ENCODE data around the gene CACNA2D4. TPM values are rescaled to one million over a fixed set of nuclear protein-coding genes. Genes with fewer than 3 reads are reported as not detected.

Gene CACNA2D4
- total and polyA plus RNA-seq, 5 donors: 1.0 to 3.0 (median 1.4) TPM

GRCh38 chr12:1848745-1849144 is 69.7 kb downstream of the CACNA2D4 start:
- DNase-seq (no peak), ATAC-seq (no peak)
- 69% methylated on average over 6 of the region's 6 CpGs for WGBS
- no peak overlapping the region for H3K4me3 ChIP-seq (ENCODE audit: low read length)
- intact Hi-C loops (cut with DNase I): no loop called here
- no peaks in the 10 kb centered on the region for H3K9me3 ChIP-seq (ENCODE audit: control insufficient read depth, low read length)
- H3K27ac ChIP-seq (ENCODE audit: low read length): no peak overlapping the region
- no peaks in the 10 kb centered on the region for H3K27me3 ChIP-seq (ENCODE audit: control insufficient read depth, insufficient read depth)
- H3K4me1 ChIP-seq (ENCODE audit: control insufficient read depth, insufficient read depth, low read length): no peaks in the 10 kb centered on the region

- no peak for DNase-seq
- Histone ChIP-seq H3K4me3 (ENCODE audit: low read length) (no peak overlapping the region), H3K4me1 (ENCODE audit: control insufficient read depth, insufficient read depth, low read length) (no peaks in the 10 kb centered on the region), H3K27ac (ENCODE audit: low read length) (no peak overlapping the region), H3K27me3 (ENCODE audit: control insufficient read depth, insufficient read depth) (no peaks in the 10 kb centered on the region), H3K9me3 (ENCODE audit: control insufficient read depth, low read length) (no peaks in the 10 kb centered on the region)
- intact Hi-C loops (cut with DNase I): no loop called here
- WGBS: 66% methylated on average over 10 of the region's 10 CpGs
- no peak for ATAC-seq
Observed at GRCh38 chr12:1848146-1848545, 70.3 kb downstream of the CACNA2D4 start.

DNA sequence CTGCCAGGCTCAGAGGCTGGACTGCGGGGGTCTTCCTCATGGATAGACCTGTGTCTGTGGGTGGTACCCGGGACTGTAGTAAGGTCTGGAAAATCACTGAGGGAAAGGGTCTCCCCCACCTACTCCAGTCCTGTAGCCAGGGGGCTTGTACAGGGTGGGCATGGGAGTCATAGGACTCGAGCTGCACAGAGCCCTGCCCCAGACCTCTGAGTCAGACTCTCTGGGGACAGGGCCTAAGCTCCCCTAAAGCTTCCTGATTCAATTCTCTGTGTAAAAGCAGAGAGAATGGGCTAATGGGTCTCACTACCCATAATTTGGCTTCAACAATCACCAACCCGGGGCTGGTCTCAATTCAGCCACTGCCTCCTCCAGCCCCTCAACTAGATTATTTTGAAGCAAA is 71.0 kb downstream of the CACNA2D4 start:
- WGBS: 61% methylated on average over 4 of the region's 4 CpGs
- intact Hi-C loops (cut with DNase I): no loop called here
- Histone ChIP-seq H3K27me3 (ENCODE audit: control insufficient read depth, insufficient read depth) (no peaks in the 10 kb centered on the region), H3K4me3 (ENCODE audit: low read length) (no peak overlapping the region), H3K4me1 (ENCODE audit: control insufficient read depth, insufficient read depth, low read length) (no peaks in the 10 kb centered on the region), H3K9me3 (ENCODE audit: control insufficient read depth, low read length) (no peaks in the 10 kb centered on the region), H3K27ac (ENCODE audit: low read length) (no peak overlapping the region)
- DNase-seq (no peak), ATAC-seq (no peak)

- Histone ChIP-seq H3K4me1 (ENCODE audit: control insufficient read depth, insufficient read depth, low read length) (no peaks in the 10 kb centered on the region), H3K9me3 (ENCODE audit: control insufficient read depth, low read length) (no peaks in the 10 kb centered on the region), H3K27ac (ENCODE audit: low read length) (no peak overlapping the region), H3K4me3 (ENCODE audit: low read length) (no peak overlapping the region), H3K27me3 (ENCODE audit: control insufficient read depth, insufficient read depth) (no peaks in the 10 kb centered on the region)
- intact Hi-C loops (cut with DNase I): no loop called here
- DNase-seq (no peak), ATAC-seq (no peak)
- 82% methylated on average over 24 of the region's 24 CpGs for WGBS
Observed at GRCh38 chr12:1846421-1847405, 71.7 kb downstream of the CACNA2D4 start.

GRCh38 chr12:1845886-1846285 is 72.6 kb downstream of the CACNA2D4 start:
- no peaks in the 10 kb centered on the region for H3K9me3 ChIP-seq (ENCODE audit: control insufficient read depth, low read length)
- DNase-seq: no peak

GRCh38 chr12:1845427-1845826 is 73.0 kb downstream of the CACNA2D4 start:
- ATAC-seq: no peak
- H3K4me1 ChIP-seq (ENCODE audit: control insufficient read depth, insufficient read depth, low read length): no peaks in the 10 kb centered on the region
- no peak overlapping the region for H3K4me3 ChIP-seq (ENCODE audit: low read length)
- H3K27ac ChIP-seq (ENCODE audit: low read length): no peak overlapping the region
- 85% methylated on average over 14 of the region's 14 CpGs for WGBS
- H3K27me3 ChIP-seq (ENCODE audit: control insufficient read depth, insufficient read depth): no peaks in the 10 kb centered on the region
- H3K9me3 ChIP-seq (ENCODE audit: control insufficient read depth, low read length): no peaks in the 10 kb centered on the region
- no peak for DNase-seq
- intact Hi-C loops (cut with DNase I): no loop called here

More at GRCh38 chr12:1845886-1846285, 72.6 kb downstream of the CACNA2D4 start:
- no peaks in the 10 kb centered on the region for H3K4me1 ChIP-seq (ENCODE audit: control insufficient read depth, insufficient read depth, low read length)
- intact Hi-C loops (cut with DNase I): no loop called here
- ATAC-seq: no peak
- no peak overlapping the region for H3K4me3 ChIP-seq (ENCODE audit: low read length)
- H3K27me3 ChIP-seq (ENCODE audit: control insufficient read depth, insufficient read depth): no peaks in the 10 kb centered on the region
- 89% methylated on average over 5 of the region's 5 CpGs for WGBS
- H3K27ac ChIP-seq (ENCODE audit: low read length): no peak overlapping the region

DNA sequence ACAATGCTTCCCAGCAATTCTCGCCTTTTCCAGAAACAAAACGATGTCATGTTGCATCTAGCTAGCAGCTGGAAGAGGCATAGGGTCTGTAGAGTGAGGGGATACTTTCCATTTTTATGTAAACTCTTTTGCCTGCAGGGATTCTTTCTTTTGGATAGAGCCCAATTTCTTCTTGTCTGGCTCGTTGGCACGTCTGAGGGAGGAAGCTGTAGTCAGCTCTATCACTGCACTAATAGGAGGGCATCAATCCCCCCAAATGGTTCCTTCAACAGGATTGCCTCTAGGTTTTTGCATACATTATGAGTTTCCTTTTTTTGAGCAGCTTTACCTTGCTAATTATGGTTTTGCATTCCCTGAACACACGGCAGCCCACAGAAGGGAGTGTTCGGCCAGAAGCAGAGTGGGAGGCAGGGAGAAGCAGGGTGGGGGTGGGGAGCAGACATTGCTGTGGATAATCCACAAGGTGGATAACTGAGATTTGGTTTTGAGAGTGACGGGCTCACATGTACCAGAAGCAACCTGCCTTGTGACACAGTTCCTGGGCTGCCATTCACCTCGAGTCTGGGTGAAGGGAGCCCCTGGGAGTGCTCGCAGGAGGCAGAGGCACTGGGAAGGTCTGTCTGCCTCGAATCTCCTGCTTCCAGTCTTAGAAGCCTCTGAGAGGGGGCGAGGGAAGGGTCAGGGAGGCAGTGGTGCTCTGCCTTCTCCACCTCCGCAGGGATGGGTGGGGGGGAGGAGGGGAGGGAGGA is 73.6 kb downstream of the CACNA2D4 start:
- WGBS: 41% methylated on average over 12 of the region's 12 CpGs
- DNase-seq (no peak), ATAC-seq (no peak)
- no peak overlapping the region for H3K27ac ChIP-seq (ENCODE audit: low read length)
- H3K27me3 ChIP-seq (ENCODE audit: control insufficient read depth, insufficient read depth): no peaks in the 10 kb centered on the region
- no peaks in the 10 kb centered on the region for H3K9me3 ChIP-seq (ENCODE audit: control insufficient read depth, low read length)
- H3K4me1 ChIP-seq (ENCODE audit: control insufficient read depth, insufficient read depth, low read length): no peaks in the 10 kb centered on the region
- intact Hi-C loops (cut with DNase I): no loop called here
- no peak overlapping the region for H3K4me3 ChIP-seq (ENCODE audit: low read length)

GRCh38 chr12:1844223-1844622 is 74.2 kb downstream of the CACNA2D4 start:
- H3K4me1 ChIP-seq (ENCODE audit: control insufficient read depth, insufficient read depth, low read length): no peaks in the 10 kb centered on the region
- no peak for DNase-seq
- no peaks in the 10 kb centered on the region for H3K9me3 ChIP-seq (ENCODE audit: control insufficient read depth, low read length)
- H3K4me3 ChIP-seq (ENCODE audit: low read length): no peak overlapping the region
- H3K27me3 ChIP-seq (ENCODE audit: control insufficient read depth, insufficient read depth): no peaks in the 10 kb centered on the region
- no peak overlapping the region for H3K27ac ChIP-seq (ENCODE audit: low read length)
- intact Hi-C loops (cut with DNase I): no loop called here
- ATAC-seq: no peak
- WGBS: 67% methylated on average over 10 of the region's 10 CpGs

GRCh38 chr12:1843641-1844005 is 74.8 kb downstream of the CACNA2D4 start:
- no peaks in the 10 kb centered on the region for H3K9me3 ChIP-seq (ENCODE audit: control insufficient read depth, low read length)
- no peak overlapping the region for H3K4me3 ChIP-seq (ENCODE audit: low read length)
- ATAC-seq (no peak), DNase-seq (no peak)
- 68% methylated on average over 3 of the region's 3 CpGs for WGBS
- intact Hi-C loops (cut with DNase I): no loop called here
- H3K4me1 ChIP-seq (ENCODE audit: control insufficient read depth, insufficient read depth, low read length): no peaks in the 10 kb centered on the region
- H3K27ac ChIP-seq (ENCODE audit: low read length): no peak overlapping the region
- H3K27me3 ChIP-seq (ENCODE audit: control insufficient read depth, insufficient read depth): no peaks in the 10 kb centered on the region

DNA sequence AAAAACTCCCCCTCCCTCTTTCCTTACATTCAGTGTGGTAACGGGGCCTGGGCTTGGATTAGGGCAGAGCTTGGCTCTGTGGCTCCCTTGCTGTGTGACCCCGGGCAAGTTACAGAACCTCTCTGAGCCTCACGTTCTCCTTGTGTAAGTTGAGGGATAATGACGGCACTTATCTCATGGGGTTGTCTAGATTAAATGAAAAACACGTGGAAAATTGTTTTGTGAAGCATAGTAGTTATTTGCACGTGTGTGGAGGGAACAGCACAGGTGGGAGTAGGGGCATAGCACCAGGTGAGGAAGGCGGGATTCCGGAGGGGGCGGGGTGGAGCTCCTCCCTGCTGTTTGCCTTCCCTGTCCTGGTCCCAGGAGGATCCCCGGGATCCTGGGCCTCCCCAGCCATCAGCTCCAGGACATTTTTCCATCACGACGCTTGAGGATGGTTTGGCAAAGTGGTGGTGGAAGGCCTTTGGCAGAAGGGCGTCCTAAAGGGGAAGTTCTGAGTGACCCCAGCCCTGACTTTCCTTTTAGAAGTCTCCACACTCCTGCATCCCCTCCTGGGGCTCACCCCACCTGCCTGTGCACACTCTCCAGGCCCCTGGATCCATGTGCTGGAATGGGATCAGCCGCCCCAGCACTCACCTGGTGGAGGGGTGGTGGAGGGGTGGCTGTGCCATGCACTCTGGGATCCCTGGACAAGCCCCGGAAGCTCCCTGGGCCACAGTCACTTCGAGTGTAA is 75.4 kb downstream of the CACNA2D4 start:
- intact Hi-C loops (cut with DNase I): no loop called here
- DNase-seq (no peak), ATAC-seq (no peak)
- no peaks in the 10 kb centered on the region for H3K9me3 ChIP-seq (ENCODE audit: control insufficient read depth, low read length)
- 68% methylated on average over 16 of the region's 16 CpGs for WGBS
- no peak overlapping the region for H3K4me3 ChIP-seq (ENCODE audit: low read length)
- H3K27me3 ChIP-seq (ENCODE audit: control insufficient read depth, insufficient read depth): no peaks in the 10 kb centered on the region
- no peaks in the 10 kb centered on the region for H3K4me1 ChIP-seq (ENCODE audit: control insufficient read depth, insufficient read depth, low read length)
- no peak overlapping the region for H3K27ac ChIP-seq (ENCODE audit: low read length)

Data from right cardiac atrium (tissue), 5 donors.